OCI-LY3 (cell line): ENCODE results near the gene PCDHB14.
"Not testable (repeated sequence)": the region's sequence is repeated elsewhere in the genome, so short reads cannot be mapped to it uniquely, and the experiment has no call there.

Experiments used
- CTCF ChIP-seq: fragments of 200-600, 300-600 bp; sonication (generic); IDR thresholded peaks from 2 replicates; pipeline ENCODE4 v1.5.1; 2014; ENCODE audit warnings: antibody characterized with exemption, low read length, low read depth
- EZH2phosphoT487 ChIP-seq: fragments of 200-600 bp; shearing (Covaris generic); IDR thresholded peaks from 2 replicates; pipeline ENCODE4 v1.6.1; 2018; ENCODE audit warnings: antibody characterized with exemption, mixed run types, low read depth

DNA sequence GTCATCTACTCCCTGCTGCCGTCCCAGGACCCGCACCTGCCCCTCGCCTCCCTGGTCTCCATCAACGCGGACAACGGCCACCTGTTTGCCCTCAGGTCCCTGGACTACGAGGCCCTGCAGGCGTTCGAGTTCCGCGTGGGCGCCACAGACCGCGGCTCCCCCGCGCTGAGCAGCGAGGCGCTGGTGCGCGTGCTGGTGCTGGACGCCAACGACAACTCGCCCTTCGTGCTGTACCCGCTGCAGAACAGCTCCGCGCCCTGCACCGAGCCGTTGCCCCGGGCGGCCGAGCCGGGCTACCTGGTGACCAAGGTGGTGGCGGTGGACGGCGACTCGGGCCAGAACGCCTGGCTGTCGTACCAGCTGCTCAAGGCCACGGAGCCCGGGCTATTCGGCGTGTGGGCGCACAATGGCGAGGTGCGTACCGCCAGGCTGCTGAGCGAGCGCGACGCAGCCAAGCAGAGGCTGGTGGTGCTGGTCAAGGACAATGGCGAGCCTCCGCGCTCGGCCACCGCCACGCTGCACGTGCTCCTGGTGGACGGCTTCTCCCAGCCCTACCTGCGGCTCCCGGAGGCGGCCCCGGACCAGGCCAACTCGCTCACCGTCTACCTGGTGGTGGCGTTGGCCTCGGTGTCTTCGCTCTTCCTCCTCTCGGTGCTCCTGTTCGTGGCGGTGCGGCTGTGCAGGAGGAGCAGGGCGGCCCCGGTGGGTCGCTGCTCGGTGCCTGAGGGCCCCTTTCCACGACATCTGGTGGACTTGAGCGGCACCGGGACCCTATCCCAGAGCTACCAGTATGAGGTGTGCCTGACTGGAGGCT is 48.6 kb upstream of the PCDHB14 start:
- TF ChIP-seq EZH2phosphoT487, CTCF: not testable (repeated sequence)
